Upper lobe of right lung (tissue), 1 donor: ENCODE data around the gene C1QL4. TPM values are rescaled to one million over a fixed set of nuclear protein-coding genes. Genes with fewer than 3 reads are reported as not detected.
"Not testable (repeated sequence)": the region's sequence is repeated elsewhere in the genome, so short reads cannot be mapped to it uniquely, and the experiment has no call there.

Experiments used
- ATAC-seq: fragments of 200-7000 bp; cut with Tn5 transposase; one replicate; pipeline ENCODE4 v1.9.1; 2020; ENCODE audit warnings: mild to moderate bottlenecking, moderate library complexity
- DNase-seq: peaks from one replicate; pipeline ENCODE4 v3.0.0-alpha.2; 2020
- H3K27ac ChIP-seq: fragments of 200-600 bp; one replicate; pipeline ENCODE4 v1.8.0; 2022
- H3K27me3 ChIP-seq: fragments of 200-600 bp; one replicate; pipeline ENCODE4 v1.8.0; 2022; ENCODE audit warnings: mild to moderate bottlenecking
- H3K36me3 ChIP-seq: fragments of 200-600 bp; one replicate; pipeline ENCODE4 v1.8.0; 2022
- H3K4me1 ChIP-seq: fragments of 200-600 bp; one replicate; pipeline ENCODE4 v1.8.0; 2022
- H3K4me3 ChIP-seq: fragments of 200-600 bp; one replicate; pipeline ENCODE4 v1.8.0; 2022; ENCODE audit warnings: mild to moderate bottlenecking
- H3K9me3 ChIP-seq: fragments of 200-600 bp; one replicate; pipeline ENCODE4 v1.8.0; 2022
- CTCF ChIP-seq: fragments of 200-600 bp; IDR thresholded peaks from one replicate; pipeline ENCODE4 v1.8.0; 2022; ENCODE audit warnings: antibody characterized with exemption
- intact Hi-C: fragments of 100-400 bp; cut with DNase I; formaldehyde crosslinking; loops from one replicate; pipeline ENCODE4 v1.11.0; 2022
- long read RNA-seq: library from polyadenylated mRNA; unstranded; transcript quantifications from one replicate; pipeline ENCODE4 v2.0.0, GENCODE V29; 2021
- total RNA-seq: library from RNA; stranded (reverse); fragmentation: NEBNext Ultra II Directional; extraction: Animal tissue kit (Norgen Biotek cat#: 25700); gene quantifications from one replicate; pipeline ENCODE4 v1.2.1, GENCODE V29; 2021
- donor health status: DM: no; HTN: yes; CAD: no; lungs with severe emphysema.

C1QL4 gene
- not detected for total RNA-seq
- long read RNA-seq = 0 reads

- peaks cover 17% of the 10 kb centered on the region for H3K4me1 ChIP-seq
- DNase-seq (peak; percentile 91), ATAC-seq (peak; percentile 94)
- H3K36me3 ChIP-seq = no peaks in the 10 kb centered on the region
- intact Hi-C loops = no loop called here
- H3K27ac ChIP-seq = no peak within 1 kb of the TSS
- peaks cover 68% of the 10 kb centered on the region for H3K27me3 ChIP-seq
- H3K9me3 ChIP-seq = no peaks in the 10 kb centered on the region
- peak within 1 kb of the TSS; percentile 28 for H3K4me3 ChIP-seq
- TF ChIP-seq CTCF = peak; percentile 97
Observed at GRCh38 chr12:49336645-49337584, at the start of gene C1QL4. C1QL4 (minus strand) TSS chr12:49337188; CDS start chr12:49336477, 711 bp downstream.

- H3K36me3 ChIP-seq, H3K4me1 ChIP-seq, H3K27me3 ChIP-seq, H3K27ac ChIP-seq, H3K9me3 ChIP-seq, H3K4me3 ChIP-seq, intact Hi-C loops, ATAC-seq, DNase-seq: not testable (repeated sequence)
Observed at GRCh38 chr12:49380184-49380583, 43.2 kb upstream of the C1QL4 start.

- DNase-seq (no peak), ATAC-seq (no peak)
- no peak for TF ChIP-seq CTCF
- no peak overlapping the region for H3K4me3 ChIP-seq
- no peaks in the 10 kb centered on the region for H3K36me3 ChIP-seq
- no peak overlapping the region for H3K27ac ChIP-seq
- no peaks in the 10 kb centered on the region for H3K9me3 ChIP-seq
- intact Hi-C loops = no loop called here
- no peaks in the 10 kb centered on the region for H3K27me3 ChIP-seq
- no peaks in the 10 kb centered on the region for H3K4me1 ChIP-seq
Observed at GRCh38 chr12:49377386-49377785, 40.4 kb upstream of the C1QL4 start.

GRCh38 chr12:49375406-49375805 lies 38.4 kb upstream of the C1QL4 start:
- Histone ChIP-seq H3K4me3 (no peak overlapping the region), H3K27ac (no peak overlapping the region), H3K27me3 (no peaks in the 10 kb centered on the region), H3K36me3 (no peaks in the 10 kb centered on the region), H3K9me3 (no peaks in the 10 kb centered on the region), H3K4me1 (no peaks in the 10 kb centered on the region)
- no peak for TF ChIP-seq CTCF
- ATAC-seq = no peak
- DNase-seq = no peak
- intact Hi-C loops = no loop called here

- no peaks in the 10 kb centered on the region for H3K27me3 ChIP-seq
- no peak for DNase-seq
- H3K27ac ChIP-seq = no peak overlapping the region
- intact Hi-C loops = no loop called here
- TF ChIP-seq CTCF = no peak
- peaks cover 24% of the 10 kb centered on the region for H3K4me1 ChIP-seq
- no peak for ATAC-seq
- H3K4me3 ChIP-seq = no peak overlapping the region
- H3K36me3 ChIP-seq = no peaks in the 10 kb centered on the region
- no peaks in the 10 kb centered on the region for H3K9me3 ChIP-seq
Observed at GRCh38 chr12:49370539-49370938, 33.6 kb upstream of the C1QL4 start.

GRCh38 chr12:49369411-49370145 lies 32.6 kb upstream of the C1QL4 start:
- ATAC-seq = no peak
- H3K36me3 ChIP-seq = no peaks in the 10 kb centered on the region
- intact Hi-C loops = no loop called here
- peak; percentile 43 for TF ChIP-seq CTCF
- H3K4me3 ChIP-seq = no peak overlapping the region
- no peaks in the 10 kb centered on the region for H3K27me3 ChIP-seq
- no peak for DNase-seq
- peaks cover 24% of the 10 kb centered on the region for H3K4me1 ChIP-seq
- no peak overlapping the region for H3K27ac ChIP-seq
- no peaks in the 10 kb centered on the region for H3K9me3 ChIP-seq
